ENCODE results near the gene TMEM17.

Gene TMEM17

GRCh38 chr2:62456721-62457539 is 49.1 kb downstream of the TMEM17 start:
- peak; percentile 23 to 43 for DNase-seq (ENCODE audit: low read depth in 1 of 2, low spot score in 1 of 2)

GRCh38 chr2:62455957-62456692 is 49.9 kb downstream of the TMEM17 start:
- DNase-seq (ENCODE audit: low read depth in 1 of 2, low spot score in 1 of 2): no peak

GRCh38 chr2:62453955-62454354 is 52.0 kb downstream of the TMEM17 start:
- DNase-seq (ENCODE audit: low read depth in 1 of 2, low spot score in 1 of 2): no peak

- no peak for DNase-seq (ENCODE audit: low read depth in 1 of 2, low spot score in 1 of 2)
These were observed 53.1 kb downstream of the TMEM17 start for GRCh38 chr2:62452701-62453454.

- DNase-seq (ENCODE audit: low read depth in 1 of 2, low spot score in 1 of 2): no peak
These were observed 55.2 kb downstream of the TMEM17 start for GRCh38 chr2:62450716-62451191.
